Psoas muscle (tissue), 8 donors: ENCODE data around the gene PPP2R1B. TPM values are rescaled to one million over a fixed set of nuclear protein-coding genes. Genes with fewer than 3 reads are reported as not detected.
A peak's percentile ranks its signal among the peaks of the same experiment; 100 is the strongest.

Experiments
- ATAC-seq, 4 donors: fragments of 200-7000 bp; cut with Tn5 transposase; one replicate each; pipeline ENCODE4 v1.9.1; 2020; ENCODE audit warnings: moderate library complexity in 3 of 4, mild to moderate bottlenecking in 2 of 4
- DNase-seq, 2 donors: peaks; one replicate each; pipeline ENCODE4 v3.0.0-alpha.2; 2020
- H3K27ac ChIP-seq: fragments of 200-600 bp; one replicate; pipeline ENCODE4 v1.8.0; 2022
- H3K27me3 ChIP-seq, 3 donors: fragments of 200-600 bp in 1 of 3; one replicate each; pipeline versions ENCODE4 v1.6.1 to v1.8.0; 2013 to 2022; ENCODE audit warnings: low read length in 2 of 3, mild to moderate bottlenecking in 2 of 3, moderate library complexity in 1 of 3; ENCODE audit not compliant: insufficient read depth in 3 of 3
- H3K36me3 ChIP-seq, 2 donors: fragments of 200-600 bp in 1 of 2; one replicate each; pipeline versions ENCODE4 v1.6.1 to v1.8.0; 2013 to 2022; ENCODE audit warnings: low read depth in 1 of 2, mild to moderate bottlenecking in 1 of 2, moderate library complexity in 1 of 2; ENCODE audit not compliant: insufficient read depth in 1 of 2
- H3K4me1 ChIP-seq: fragments of 200-600 bp; one replicate; pipeline ENCODE4 v1.8.0; 2022
- H3K4me3 ChIP-seq: fragments of 200-600 bp; one replicate; pipeline ENCODE4 v1.8.0; 2022; ENCODE audit warnings: mild to moderate bottlenecking
- H3K9me3 ChIP-seq: fragments of 200-600 bp; one replicate; pipeline ENCODE4 v1.8.0; 2022
- CTCF ChIP-seq: fragments of 200-600 bp; IDR thresholded peaks from one replicate; pipeline ENCODE4 v1.8.0; 2022; ENCODE audit warnings: antibody characterized with exemption
- WGBS, 3 donors: extraction: QIAGEN DNeasy Blood & Tissue Kit; methylation state at CpG; one replicate each; pipeline versions ENCODE4 v1.1.6 to v1.1.7; 2013; 5-methylcytosine and 5-hydroxymethylcytosine counted together
- intact Hi-C, 2 donors: fragments of 100-400 bp; cut with DNase I; formaldehyde crosslinking; loops; one replicate each; pipeline versions ENCODE4 v1.11.0 to v1.14.2; 2022
- polyA plus RNA-seq, 3 donors: library from polyadenylated mRNA; stranded (reverse); fragments of 200-250 nt; gene quantifications; one replicate each; pipeline ENCODE4 v1.2.3, GENCODE V29; 2013
- total RNA-seq, 4 donors: library from RNA; stranded (reverse); fragmentation: NEBNext Ultra II Directional in 2 of 4; extraction: Animal tissue kit (Norgen Biotek cat#: 25700) in 2 of 4; gene quantifications; one replicate each; pipeline versions ENCODE4 v1.2.1 to v1.2.4, GENCODE V29; 2021 to 2023
- donor health status: healthy with polysubstance abuse.
- donor health status: DM: no; HTN: no; CAD: no; lungs with moderate emphysema.
- donor health status: Bipolar disorder and iron deficiency.
- donor health status: healthy.
- donor health status: DM: yes; HTN: yes; CAD: no.
- donor health status: DM: no; HTN: no; CAD: no.
- donor health status: DM: no; HTN: no; CAD: no.
- donor health status: DM: yes; HTN: yes; CAD: no.

Gene PPP2R1B
- total and polyA plus RNA-seq, 7 donors, result 6.6 to 18.8 (median 10.7) TPM

- H3K27ac ChIP-seq, result no peak overlapping the region
- intact Hi-C loops, result loop anchor here in 1 of 2 donors (10.0 kb wide), 1 partner anchor 92 kb away; the partner anchor contains the start of gene SIK2
- peaks cover 30% of the 10 kb centered on the region for H3K4me1 ChIP-seq
- WGBS, 3 donors, result 56 to 77% (median 76%) methylated on average over 1 of the region's 1 CpG
- no peaks in the 10 kb centered on the region for H3K9me3 ChIP-seq
- DNase-seq (no peak), ATAC-seq (no peak)
- H3K27me3 ChIP-seq, result no peaks in the 10 kb centered on the region
- H3K36me3 ChIP-seq, result peaks cover 0 to 12% of the 10 kb centered on the region in 2 donors
- TF ChIP-seq CTCF, result no peak
- H3K4me3 ChIP-seq, result no peak overlapping the region
These were observed 69.6 kb downstream of the PPP2R1B start for GRCh38 chr11:111696556-111696955.

- H3K4me1 ChIP-seq, result peaks cover 30% of the 10 kb centered on the region
- peak overlapping the region; percentile 20 for H3K4me3 ChIP-seq
- ATAC-seq (peak; percentile 85 to 93 (median 90)), DNase-seq (peak; percentile 45 to 64)
- H3K9me3 ChIP-seq, result no peaks in the 10 kb centered on the region
- intact Hi-C loops, result loop anchor here in 1 of 2 donors (10.0 kb wide), 1 partner anchor 90 kb away; the partner anchor contains the start of gene SIK2
- no peak for TF ChIP-seq CTCF
- H3K27ac ChIP-seq, result peak overlapping the region; percentile 70
- WGBS, 3 donors, result 13 to 14% (median 13%) methylated on average over 4 of the region's 4 CpGs
- no peaks in the 10 kb centered on the region for H3K27me3 ChIP-seq
- no peaks in the 10 kb centered on the region for H3K36me3 ChIP-seq
These were observed 71.3 kb downstream of the PPP2R1B start for GRCh38 chr11:111694851-111695250.

- Histone ChIP-seq H3K36me3 (peaks cover 0 to 12% of the 10 kb centered on the region in 2 donors), H3K27me3 (no peaks in the 10 kb centered on the region), H3K4me3 (no peak overlapping the region), H3K4me1 (peaks cover 30% of the 10 kb centered on the region), H3K9me3 (no peaks in the 10 kb centered on the region), H3K27ac (peak overlapping the region; percentile 19)
- TF ChIP-seq CTCF, result no peak
- intact Hi-C loops, result loop anchor here in 1 of 2 donors (10.0 kb wide), 1 partner anchor 89 kb away; the partner anchor contains the start of gene SIK2
- 89 to 97% (median 90%) methylated on average over 6 of the region's 6 CpGs for WGBS, 3 donors
- DNase-seq (no peak), ATAC-seq (peak in 2 of 4 donors; percentile 26 to 34)
These were observed 72.8 kb downstream of the PPP2R1B start for GRCh38 chr11:111693224-111693937.

- Histone ChIP-seq H3K36me3 (peaks cover 3 to 19% of the 10 kb centered on the region in 2 donors), H3K4me3 (no peak overlapping the region), H3K27ac (no peak overlapping the region), H3K27me3 (no peaks in the 10 kb centered on the region), H3K4me1 (peaks cover 22% of the 10 kb centered on the region), H3K9me3 (no peaks in the 10 kb centered on the region)
- TF ChIP-seq CTCF, result no peak
- ATAC-seq, result no peak
- DNase-seq, result no peak
- WGBS, 3 donors, result 80 to 86% (median 86%) methylated on average over 3 of the region's 3 CpGs
- intact Hi-C loops, result loop anchor here in 1 of 2 donors (10.0 kb wide), 1 partner anchor 87 kb away; the partner anchor contains the start of gene SIK2
These were observed 74.4 kb downstream of the PPP2R1B start for GRCh38 chr11:111691741-111692140.
